HepG2 (cell line): ENCODE data around the gene SART1. TPM values are rescaled to one million over a fixed set of nuclear protein-coding genes. Genes with fewer than 3 reads are reported as not detected.

ENCODE experiments used
- ATAC-seq: fragments of 200-7000 bp; cut with Tn5 transposase; 3 replicates; pipeline ENCODE4 v1.9.1; 2020; ENCODE audit warnings: mild to moderate bottlenecking, moderate library complexity
- BruUV-seq: library from RNA; stranded (reverse); fragments of 400-500 nt; replicated peaks from 2 replicates; lab custom pipeline; 2021; lab: Mats Ljungman, UMichigan
- CTCF ChIA-PET: fragments of 300-600 bp; formaldehyde crosslinking; extraction: SDS; loops from one replicate; lab custom pipeline; 2021; ENCODE audit warnings: low total read pairs, inconsistent platforms, low intra/inter-chr PET ratio; lab: Yijun Ruan, JAX
- POLR2A ChIA-PET: fragments of 350-600 bp; sonication (Branson Sonifier 250); formaldehyde crosslinking; loops from one replicate; lab custom pipeline; 2020; ENCODE audit warnings: antibody characterized with exemption, inconsistent platforms; lab: Yijun Ruan, JAX
- DNase-seq: peaks from one replicate; pipeline ENCODE4 v3.0.0-alpha.2; 2015; ENCODE audit warnings: low spot score
- FAIRE-seq: peaks from 3 replicates; lab custom pipeline; 2011; peaks lifted over from hg19 to GRCh38; lab: Jason Lieb, UNC
- H2AFZ ChIP-seq: one replicate; pipeline ENCODE4 v1.6.1; 2011; ENCODE audit warnings: low read length, inconsistent platforms
- H3K27ac ChIP-seq: fragments of 300-600 bp; 3 replicates; pipeline ENCODE4 v1.8.0; 2011; ENCODE audit warnings: mixed run types, mild to moderate bottlenecking, mixed read lengths, low read length, inconsistent platforms; ENCODE audit not compliant: insufficient read depth; ENCODE audit errors: extremely low read length
- H3K27me3 ChIP-seq, 2 experiments: fragments of 200-600 bp in 1 of 2; 2 replicates in 1 of 2; 3 replicates in 1 of 2; pipeline versions ENCODE4 v1.6.0 to v1.8.0; 2011; ENCODE audit warnings: low read length in 2 of 2, mild to moderate bottlenecking in 2 of 2, moderate library complexity in 2 of 2, inconsistent platforms in 1 of 2; ENCODE audit not compliant: insufficient read depth in 2 of 2, control insufficient read depth in 1 of 2
- H3K36me3 ChIP-seq, 2 experiments: fragments of 200-600 bp in 1 of 2; replicated peaks in 1 of 2; 2 replicates in 1 of 2; 3 replicates in 1 of 2; pipeline versions ENCODE4 v1.5.1 to v1.8.0; 2011; ENCODE audit warnings: low read length in 2 of 2, inconsistent platforms in 1 of 2; ENCODE audit not compliant: insufficient read depth in 2 of 2, control insufficient read depth in 1 of 2
- H3K4me1 ChIP-seq: 2 replicates; pipeline ENCODE4 v1.5.1; 2012; ENCODE audit warnings: low read length, inconsistent platforms; ENCODE audit not compliant: insufficient read depth
- H3K4me2 ChIP-seq: 2 replicates; pipeline ENCODE4 v1.6.0; 2011; ENCODE audit warnings: low read depth, low read length, inconsistent platforms
- H3K4me3 ChIP-seq, 3 experiments: fragments of 200-600 bp in 1 of 3; sonication (generic), shearing (Covaris generic) in 1 of 3; replicated peaks in 1 of 3; 2 replicates each; pipeline ENCODE4 v1.5.1; 2011 to 2016; ENCODE audit warnings: low read length in 3 of 3, inconsistent platforms in 2 of 3, low read depth in 2 of 3, mild to moderate bottlenecking in 2 of 3, control low read depth in 1 of 3, mixed read lengths in 1 of 3; ENCODE audit not compliant: insufficient read depth in 1 of 3
- H3K79me2 ChIP-seq: one replicate; pipeline ENCODE4 v1.6.1; 2011; ENCODE audit warnings: low read length, inconsistent platforms; ENCODE audit not compliant: insufficient read depth
- H3K9ac ChIP-seq: 2 replicates; pipeline ENCODE4 v1.6.0; 2011; ENCODE audit warnings: mild to moderate bottlenecking, low read depth, low read length, inconsistent platforms; ENCODE audit not compliant: insufficient read depth
- H3K9me3 ChIP-seq: 2 replicates; pipeline ENCODE4 v1.5.1; 2012; ENCODE audit warnings: mild to moderate bottlenecking, low read length
- H4K20me1 ChIP-seq: 2 replicates; pipeline ENCODE4 v1.6.0; 2011; ENCODE audit warnings: inconsistent platforms, mild to moderate bottlenecking, low read length, moderate library complexity; ENCODE audit not compliant: insufficient read depth
- ADNP ChIP-seq: sonication (generic); formaldehyde crosslinking; IDR thresholded peaks from 2 replicates; pipeline ENCODE4 v1.4.0; 2020; ENCODE audit warnings: missing genetic modification reagents
- FOXA1 ChIP-seq, 2 experiments: fragments of 450-650 bp in 1 of 2; sonication (generic) in 1 of 2; formaldehyde crosslinking in 1 of 2; IDR thresholded peaks; 2 replicates each; pipeline versions ENCODE4 v1.4.0 to v1.6.1; 2016 to 2020; ENCODE audit warnings: missing genetic modification reagents in 1 of 2
- FOXJ3 ChIP-seq: sonication (generic); formaldehyde crosslinking; IDR thresholded peaks from 2 replicates; pipeline ENCODE4 v1.4.0; 2020; ENCODE audit warnings: missing genetic modification reagents, mild to moderate bottlenecking, borderline replicate concordance
- FOXK2 ChIP-seq: fragments of 450-650 bp; IDR thresholded peaks from 2 replicates; pipeline ENCODE4 v1.6.1; 2016
- FOXP1 ChIP-seq, 2 experiments: fragments of 450-650 bp in 1 of 2; IDR thresholded peaks; 2 replicates each; pipeline ENCODE4 v1.6.1; 2017 to 2018; ENCODE audit warnings: antibody characterized with exemption in 1 of 2
- GATAD2A ChIP-seq: IDR thresholded peaks from 2 replicates; pipeline ENCODE4 v1.6.1; 2016
- GFI1 ChIP-seq: sonication (generic); formaldehyde crosslinking; IDR thresholded peaks from 2 replicates; pipeline ENCODE4 v1.5.0; 2020; ENCODE audit warnings: missing genetic modification reagents, mild to moderate bottlenecking, borderline replicate concordance
- GLI4 ChIP-seq: sonication (generic); formaldehyde crosslinking; IDR thresholded peaks from 2 replicates; pipeline ENCODE4 v1.5.1; 2020; ENCODE audit warnings: missing genetic modification reagents, mild to moderate bottlenecking, moderate library complexity, borderline replicate concordance
- HOXA5 ChIP-seq: sonication (generic); formaldehyde crosslinking; IDR thresholded peaks from 2 replicates; pipeline ENCODE4 v1.4.0; 2020; ENCODE audit warnings: missing genetic modification reagents
- PRMT3 ChIP-seq: sonication (generic); formaldehyde crosslinking; IDR thresholded peaks from 2 replicates; pipeline ENCODE4 v1.8.1; 2022; ENCODE audit warnings: low read depth, mild to moderate bottlenecking, moderate library complexity, missing genetic modification reagents, borderline replicate concordance
- SOX6 ChIP-seq, 2 experiments: fragments of 450-650 bp in 1 of 2; sonication (generic) in 1 of 2; formaldehyde crosslinking in 1 of 2; IDR thresholded peaks; 2 replicates each; pipeline versions ENCODE4 v1.4.0 to v1.6.1; 2017 to 2020; ENCODE audit warnings: antibody characterized with exemption in 1 of 2, mild to moderate bottlenecking in 1 of 2, missing genetic modification reagents in 1 of 2
- TBX2 ChIP-seq: sonication (generic); formaldehyde crosslinking; IDR thresholded peaks from 2 replicates; pipeline ENCODE4 v1.5.0; 2020; ENCODE audit warnings: missing genetic modification reagents, mild to moderate bottlenecking, borderline replicate concordance
- TSC22D2 ChIP-seq: sonication (generic); formaldehyde crosslinking; IDR thresholded peaks from 2 replicates; pipeline ENCODE4 v1.5.1; 2020; ENCODE audit warnings: missing genetic modification reagents, mild to moderate bottlenecking, borderline replicate concordance
- ZBTB34 ChIP-seq: sonication (generic); formaldehyde crosslinking; IDR thresholded peaks from 2 replicates; pipeline ENCODE4 v1.8.0; 2022; ENCODE audit warnings: mild to moderate bottlenecking, missing genetic modification reagents
- ZMYM4 ChIP-seq: sonication (generic); formaldehyde crosslinking; IDR thresholded peaks from 2 replicates; pipeline ENCODE4 v1.8.1; 2023; ENCODE audit warnings: mild to moderate bottlenecking, missing genetic modification reagents
- ZNF414 ChIP-seq: sonication (generic); formaldehyde crosslinking; IDR thresholded peaks from 2 replicates; pipeline ENCODE4 v1.5.0; 2020; ENCODE audit warnings: missing genetic modification reagents
- ZNF576 ChIP-seq: sonication (generic); formaldehyde crosslinking; IDR thresholded peaks from 2 replicates; pipeline ENCODE4 v1.4.0; 2020; ENCODE audit warnings: mild to moderate bottlenecking, missing genetic modification reagents
- WGBS: methylation state at CpG from one replicate; pipeline ENCODE4 v1.1.6; 2017; ENCODE audit warnings: low lambda C conversion rate; 5-methylcytosine and 5-hydroxymethylcytosine counted together
- in situ Hi-C: cut with HindIII; loops from 2 replicates; pipeline ENCODE4 v1.10.0; 2017; ENCODE audit warnings: low pct_unique_long_range_greater_than_20kb; ENCODE audit not compliant: extremely low pct_ligation_motif_present
- intact Hi-C: fragments of 100-400 bp; cut with micrococcal nuclease; formaldehyde crosslinking; loops from one replicate; pipeline ENCODE4 v1.10.0; 2022; ENCODE audit not compliant: unreplicated experiment
- polyA plus RNA-seq, 8 experiments: library from polyadenylated mRNA; depleted of rRNA in 3 of 8; stranded (reverse) in 7 of 8; unstranded in 1 of 8; fragments of >200 nt; fragmentation: Illumina TruSeq in 4 of 8; extraction: Trizol in 4 of 8; gene quantifications; 2 replicates each; pipeline versions ENCODE4 v1.2.1 to v1.2.3, GENCODE V29; 2011 to 2016; ENCODE audit warnings: low read depth in 4 of 8, missing spikeins in 1 of 8, mixed read lengths in 1 of 8; ENCODE audit not compliant: insufficient read depth in 1 of 8
- total RNA-seq, 5 experiments: library from RNA; depleted of rRNA; stranded (reverse); fragments of >200 nt; fragmentation: Illumina TruSeq; extraction: Trizol; gene quantifications; 2 replicates each; pipeline ENCODE4 v1.2.3, GENCODE V29; 2016; ENCODE audit warnings: low read depth in 1 of 5

Gene SART1
- total and polyA plus RNA-seq, 2 of the 13 experiments (the other 11 are each of a cell fraction or from before 2014, with no cell fraction given) = 11.3 to 22.5 TPM

- H4K20me1 ChIP-seq = no peaks in the 10 kb centered on the region
- H3K4me2 ChIP-seq = peak overlapping the region; percentile 59
- no peaks in the 10 kb centered on the region for H3K9me3 ChIP-seq
- H3K27ac ChIP-seq = peak overlapping the region; percentile 52
- POLR2A ChIA-PET = interaction anchor here (1.3 kb wide), 2 partner anchors 9 to 64 kb away, joined by 3 to 7 read pairs; partner anchors contain the start of gene FIBP
- peak overlapping the region in 1 of 3 experiments; percentile 31; a peak in 1 of 6 replicates for H3K4me3 ChIP-seq
- ATAC-seq (peak; percentile 64), DNase-seq (peak; percentile 74), FAIRE-seq (peak; percentile 87)
- CTCF ChIA-PET = no interaction called here
- 0% methylated on average over 6 of the region's 6 CpGs for WGBS
- peaks cover 0 to 9% of the 10 kb centered on the region in 2 experiments; a peak in 3 of 5 replicates for H3K27me3 ChIP-seq
- no peak overlapping the region for H2AFZ ChIP-seq
- BruUV-seq = no TSS peak
- H3K36me3 ChIP-seq = no peaks in the 10 kb centered on the region
- intact Hi-C loops (no loop called here), in situ Hi-C loops (no loop called here)
- H3K79me2 ChIP-seq = no peaks in the 10 kb centered on the region
- peaks cover 52% of the 10 kb centered on the region for H3K4me1 ChIP-seq
- no peak overlapping the region for H3K9ac ChIP-seq
- TF ChIP-seq FOXP1 (IDR thresholded peaks at IDR 0.05) = peak; percentile 48; the same call in 1 of the 2 replicates
- TF ChIP-seq FOXP1 (CRISPR knock-in tag; IDR thresholded peaks at IDR 0.05) = peak; percentile 66
- peak; percentile 51; the same call in 1 of the 2 replicates for TF ChIP-seq FOXK2
- TF ChIP-seq GLI4 (CRISPR knock-in tag) = no peak
- TF ChIP-seq FOXJ3 (CRISPR knock-in tag) = peak; percentile 27; the same call in 1 of the 2 replicates
- TF ChIP-seq ADNP (CRISPR knock-in tag) = peak; percentile 91
- no peak for TF ChIP-seq ZNF576
- no peak for TF ChIP-seq SOX6 (IDR thresholded peaks at IDR 0.05)
- TF ChIP-seq SOX6 (CRISPR knock-in tag; IDR thresholded peaks at IDR 0.05) = peak; percentile 82
- TF ChIP-seq TBX2 (CRISPR knock-in tag) = peak; percentile 53; the same call in 1 of the 2 replicates
- TF ChIP-seq ZNF414 (CRISPR knock-in tag) = 0 out of 2 replicates have a peak, but pooled peaks have one; percentile 50
- peak; percentile 54; the same call in 1 of the 2 replicates for TF ChIP-seq GFI1 (CRISPR knock-in tag)
- no peak for TF ChIP-seq FOXA1 (IDR thresholded peaks at IDR 0.05)
- peak; percentile 47; the same call in 1 of the 2 replicates for TF ChIP-seq FOXA1 (CRISPR knock-in tag; IDR thresholded peaks at IDR 0.05)
- TF ChIP-seq ZBTB34 (CRISPR knock-in tag) = no peak
- TF ChIP-seq PRMT3 (CRISPR knock-in tag) = no peak
- no peak for TF ChIP-seq TSC22D2 (CRISPR knock-in tag)
- TF ChIP-seq HOXA5 (CRISPR knock-in tag) = no peak
- TF ChIP-seq ZMYM4 = 0 out of 2 replicates have a peak, but pooled peaks have one; percentile 11
- peak; percentile 55; the same call in 1 of the 2 replicates for TF ChIP-seq GATAD2A
These were observed 9.4 kb upstream of the SART1 start for GRCh38 chr11:65952052-65952521.
